IMR-90 (cell line): ENCODE measurements around the gene TARS3. TPM values are rescaled to one million over a fixed set of nuclear protein-coding genes. Genes with fewer than 3 reads are reported as not detected.

ENCODE experiments used
- ATAC-seq: fragments of 200-7000 bp; cut with Tn5 transposase; 2 replicates; pipeline ENCODE4 v1.9.1; 2020; ENCODE audit warnings: low read depth, mild to moderate bottlenecking, moderate library complexity
- BruUV-seq: library from RNA; stranded (reverse); fragments of 400-500 nt; replicated peaks from 2 replicates; lab custom pipeline; 2021; lab: Mats Ljungman, UMichigan
- CTCF ChIA-PET: fragments of 300-600 bp; formaldehyde crosslinking; extraction: SDS; loops from one replicate; lab custom pipeline; 2021; ENCODE audit warnings: antibody characterized with exemption; lab: Yijun Ruan, JAX
- POLR2A ChIA-PET: fragments of 300-600 bp; sonication (Branson Sonifier 250); formaldehyde crosslinking; loops from one replicate; lab custom pipeline; 2022; ENCODE audit warnings: antibody characterized with exemption; ENCODE audit not compliant: unreplicated experiment; lab: Charles Lee
- DNase-seq: peaks from one replicate; pipeline ENCODE4 v3.0.0; 2013
- H2AFZ ChIP-seq: replicated peaks from 2 replicates; pipeline ENCODE3; 2013; ENCODE audit warnings: low read length, mild to moderate bottlenecking; ENCODE audit not compliant: poor library complexity
- H2AK5ac ChIP-seq: 2 replicates; pipeline ENCODE4 v1.6.1; 2013; ENCODE audit warnings: low read depth, low read length, inconsistent platforms
- H2AK9ac ChIP-seq: replicated peaks from 2 replicates; pipeline ENCODE3; 2013; ENCODE audit warnings: mild to moderate bottlenecking, low read depth, low read length, moderate library complexity; ENCODE audit not compliant: poor library complexity
- H2BK120ac ChIP-seq: 2 replicates; pipeline ENCODE4 v1.6.1; 2013; ENCODE audit warnings: low read depth, low read length, inconsistent platforms
- H2BK15ac ChIP-seq: 3 replicates; pipeline ENCODE4 v1.6.1; 2013; ENCODE audit warnings: low read depth, low read length, inconsistent platforms
- H2BK20ac ChIP-seq: 2 replicates; pipeline ENCODE4 v1.6.1; 2013; ENCODE audit warnings: low read depth, mild to moderate bottlenecking, inconsistent platforms, low read length, moderate library complexity
- H2BK5ac ChIP-seq: 2 replicates; pipeline ENCODE4 v1.6.1; 2013; ENCODE audit warnings: mild to moderate bottlenecking, low read depth, low read length, inconsistent platforms; ENCODE audit not compliant: poor library complexity, severe bottlenecking
- H3K14ac ChIP-seq: replicated peaks from 2 replicates; pipeline ENCODE4 v1.6.1; 2013; ENCODE audit warnings: low read depth, low read length, inconsistent platforms
- H3K18ac ChIP-seq: 2 replicates; pipeline ENCODE4 v1.6.1; 2013; ENCODE audit warnings: low read depth, low read length, control low read depth
- H3K23ac ChIP-seq: 2 replicates; pipeline ENCODE4 v1.6.1; 2013; ENCODE audit warnings: low read depth, low read length, inconsistent platforms
- H3K27ac ChIP-seq: 2 replicates; pipeline ENCODE4 v1.5.1; 2013; ENCODE audit warnings: mild to moderate bottlenecking, control low read depth, low read length; ENCODE audit not compliant: insufficient read depth
- H3K27me3 ChIP-seq: 2 replicates; pipeline ENCODE4 v1.6.1; 2013; ENCODE audit warnings: low read length; ENCODE audit not compliant: control insufficient read depth, insufficient read depth
- H3K36me3 ChIP-seq: 2 replicates; pipeline ENCODE4 v1.6.1; 2013; ENCODE audit warnings: low read length, mixed read lengths; ENCODE audit not compliant: control insufficient read depth, insufficient read depth
- H3K4ac ChIP-seq: 2 replicates; pipeline ENCODE4 v1.6.1; 2013; ENCODE audit warnings: low read depth, low read length, inconsistent platforms
- H3K4me1 ChIP-seq: 2 replicates; pipeline ENCODE4 v1.6.1; 2013; ENCODE audit warnings: low read length, mixed read lengths; ENCODE audit not compliant: control insufficient read depth, insufficient read depth
- H3K4me2 ChIP-seq: 2 replicates; pipeline ENCODE4 v1.6.1; 2013; ENCODE audit warnings: low read depth, mild to moderate bottlenecking, control low read depth, low read length, moderate library complexity
- H3K4me3 ChIP-seq: 2 replicates; pipeline ENCODE4 v1.5.1; 2013; ENCODE audit warnings: low read depth, mild to moderate bottlenecking, control low read depth, low read length, moderate library complexity; ENCODE audit not compliant: insufficient read depth
- H3K56ac ChIP-seq: 2 replicates; pipeline ENCODE4 v1.6.1; 2013; ENCODE audit warnings: low read length, inconsistent platforms; ENCODE audit not compliant: insufficient read depth; ENCODE audit errors: extremely low read depth
- H3K79me1 ChIP-seq, 2 experiments: 2 replicates each; pipeline ENCODE4 v1.6.1; 2013; ENCODE audit warnings: low read length in 2 of 2, inconsistent platforms in 1 of 2, low read depth in 1 of 2
- H3K9ac ChIP-seq: 2 replicates; pipeline ENCODE4 v1.6.1; 2013; ENCODE audit warnings: low read depth, low read length, control low read depth
- H3K9me1 ChIP-seq: 2 replicates; pipeline ENCODE4 v1.6.1; 2013; ENCODE audit warnings: low read length, inconsistent platforms; ENCODE audit not compliant: insufficient read depth
- H3K9me3 ChIP-seq: 2 replicates; pipeline ENCODE4 v1.6.1; 2013; ENCODE audit warnings: low read length; ENCODE audit not compliant: control insufficient read depth, insufficient read depth
- H4K20me1 ChIP-seq: 2 replicates; pipeline ENCODE4 v1.6.1; 2013; ENCODE audit warnings: low read length, inconsistent platforms; ENCODE audit not compliant: insufficient read depth
- H4K5ac ChIP-seq: 2 replicates; pipeline ENCODE4 v1.6.1; 2013; ENCODE audit warnings: mild to moderate bottlenecking, low read depth, low read length, control low read depth
- H4K8ac ChIP-seq, 2 experiments: 2 replicates each; pipeline ENCODE4 v1.6.1; 2013; ENCODE audit warnings: low read depth in 2 of 2, low read length in 2 of 2, control low read depth in 1 of 2, inconsistent platforms in 1 of 2
- H4K91ac ChIP-seq: 2 replicates; pipeline ENCODE4 v1.6.1; 2013; ENCODE audit warnings: low read depth, low read length, inconsistent platforms; ENCODE audit not compliant: insufficient read depth
- BHLHE40 ChIP-seq: fragments of 150-350 bp; IDR thresholded peaks from 2 replicates; pipeline ENCODE4 v1.6.1; 2016; ENCODE audit warnings: mild to moderate bottlenecking, low read depth, low read length
- CHD1 ChIP-seq: IDR thresholded peaks from 2 replicates; pipeline ENCODE4 v1.6.1; 2012; ENCODE audit warnings: low read depth, low read length, improper control_type of control experiment
- MAFK ChIP-seq: IDR thresholded peaks from 2 replicates; pipeline ENCODE4 v1.6.1; 2012; ENCODE audit warnings: low read depth, low read length, improper control_type of control experiment
- RCOR1 ChIP-seq: IDR thresholded peaks from 2 replicates; pipeline ENCODE4 v1.6.1; 2012; ENCODE audit warnings: mild to moderate bottlenecking, low read length, improper control_type of control experiment; ENCODE audit not compliant: insufficient replicate concordance
- RFX5 ChIP-seq: IDR thresholded peaks from 2 replicates; pipeline ENCODE4 v1.8.0; 2012; ENCODE audit warnings: low read depth, mild to moderate bottlenecking, low read length, moderate library complexity
- USF2 ChIP-seq: fragments of 150-350 bp; IDR thresholded peaks from 2 replicates; pipeline ENCODE4 v1.6.1; 2017; ENCODE audit warnings: mild to moderate bottlenecking, antibody characterized with exemption, low read length, low read depth
- WGBS, 2 experiments: methylation state at CpG; one replicate each; pipeline versions ENCODE4 v1.1.5 to v1.1.7; 2013; ENCODE audit warnings: missing lambda C conversion rate in 2 of 2; ENCODE audit not compliant: insufficient read length in 1 of 2; ENCODE audit errors: extremely low coverage in 2 of 2; 5-methylcytosine and 5-hydroxymethylcytosine counted together
- dilution Hi-C: fragments of 300-500 bp; cut with HindIII; formaldehyde crosslinking; loops from one replicate; pipeline ENCODE4 v1.14.3; 2018; ENCODE audit warnings: low sequenced_read_pairs; ENCODE audit not compliant: unreplicated experiment
- in situ Hi-C: fragments of 300-500 bp; cut with MboI; formaldehyde crosslinking; loops from 3 replicates; pipeline ENCODE4 v1.14.3; 2019; ENCODE audit warnings: low sequenced_read_pairs, inconsistent platforms, mixed read lengths
- intact Hi-C: fragments of 100-400 bp; cut with micrococcal nuclease; formaldehyde crosslinking; loops from 2 replicates; pipeline ENCODE4 v1.10.0; 2022
- polyA plus RNA-seq, 3 experiments: library from polyadenylated mRNA; depleted of rRNA; stranded (reverse); fragments of >200 nt; gene quantifications; 2 replicates each; pipeline ENCODE4 v1.2.3, GENCODE V29; 2012; ENCODE audit warnings: low replicate concordance in 1 of 3
- total RNA-seq: library from RNA; depleted of rRNA; stranded (reverse); fragments of >200 nt; gene quantifications from 2 replicates; pipeline ENCODE4 v1.2.3, GENCODE V29; 2012

The TARS3 gene
- total and polyA plus RNA-seq, 2 of the 4 experiments (the other 2 are of a cell fraction): 3.4 to 9.3 TPM

GRCh38 chr15:101641894-101642293 is 82.4 kb downstream of the TARS3 start:
- no peak for DNase-seq
- WGBS, 2 experiments: no CpG with 5 or more reads among the region's 1 CpG
- Histone ChIP-seq H4K8ac (no peak overlapping the region), H2AK9ac (no peak overlapping the region), H2AFZ (no peak overlapping the region), H3K14ac (no peak overlapping the region), H3K4me2 (no peak overlapping the region), H2BK15ac (no peak overlapping the region), H3K4ac (no peak overlapping the region), H3K23ac (no peak overlapping the region), H2BK20ac (no peak overlapping the region), H3K18ac (no peak overlapping the region), H3K9me3 (no peaks in the 10 kb centered on the region), H4K91ac (no peak overlapping the region), H2BK5ac (no peak overlapping the region), H3K79me1 (peaks cover 14 to 25% of the 10 kb centered on the region in 2 experiments), H3K4me1 (no peaks in the 10 kb centered on the region; the same call in none of the 2 replicates), H2BK120ac (no peak overlapping the region), H4K5ac (no peak overlapping the region), H3K27ac (no peak overlapping the region), H4K20me1 (peaks cover 4% of the 10 kb centered on the region; the same call in 1 of the 2 replicates), H3K4me3 (no peak overlapping the region), H2AK5ac (no peak overlapping the region), H3K56ac (no peak overlapping the region), H3K27me3 (no peaks in the 10 kb centered on the region), H3K9me1 (no peaks in the 10 kb centered on the region), H3K9ac (no peak overlapping the region), H3K36me3 (peaks cover 27% of the 10 kb centered on the region)
- dilution Hi-C loops: no loop called here
- intact Hi-C loops: loop anchor here (1.0 to 10.0 kb wide), 3 partner anchors 342 to 627 kb away; no protein-coding TSS in a partner anchor
- BruUV-seq: no TSS peak
- CTCF ChIA-PET: interaction anchor here (0.6 to 2.2 kb wide), 8 partner anchors 9 to 353 kb away, joined by 3 to 9 read pairs (median 3); partner anchors contain the start of genes SNRPA1 and TM2D3
- POLR2A ChIA-PET: no interaction called here
- no peak for ATAC-seq
- no peak for TF ChIP-seq CHD1
- no peak for TF ChIP-seq BHLHE40
- TF ChIP-seq USF2: no peak
- no peak for TF ChIP-seq RCOR1
- TF ChIP-seq RFX5: no peak; the same call in 1 of the 2 replicates
- no peak for TF ChIP-seq MAFK
- in situ Hi-C loops: loop anchor here (5.0 kb wide), 1 partner anchor 350 kb away; no protein-coding TSS in a partner anchor
